GM06990 (cell line): Measurements from ENCODE around the gene ACER3.

ENCODE experiments used
- DNase-seq: peaks from one replicate; pipeline ENCODE4 v3.0.0-alpha.2; 2011; ENCODE audit not compliant: insufficient read length; ENCODE audit errors: extremely low read depth
- H3K27me3 ChIP-seq: replicated peaks from 2 replicates; pipeline ENCODE4 v1.6.0; 2011; ENCODE audit warnings: low read length; ENCODE audit not compliant: control insufficient read depth, insufficient read depth
- H3K36me3 ChIP-seq: 2 replicates; pipeline ENCODE4 v1.5.1; 2011; ENCODE audit warnings: low read length; ENCODE audit not compliant: control insufficient read depth, insufficient read depth
- H3K4me3 ChIP-seq: replicated peaks from 2 replicates; pipeline ENCODE4 v1.5.1; 2011; ENCODE audit warnings: low read depth, mild to moderate bottlenecking, control low read depth, low read length
- TF ChIP-seq, protein P1 (sequence below): IDR thresholded peaks from 2 replicates; pipeline ENCODE4 v1.5.1; 2011; ENCODE audit warnings: low read length, control low read depth, mild to moderate bottlenecking, inconsistent platforms; ENCODE audit not compliant: insufficient read depth, poor library complexity, severe bottlenecking

The ACER3 gene

DNA sequence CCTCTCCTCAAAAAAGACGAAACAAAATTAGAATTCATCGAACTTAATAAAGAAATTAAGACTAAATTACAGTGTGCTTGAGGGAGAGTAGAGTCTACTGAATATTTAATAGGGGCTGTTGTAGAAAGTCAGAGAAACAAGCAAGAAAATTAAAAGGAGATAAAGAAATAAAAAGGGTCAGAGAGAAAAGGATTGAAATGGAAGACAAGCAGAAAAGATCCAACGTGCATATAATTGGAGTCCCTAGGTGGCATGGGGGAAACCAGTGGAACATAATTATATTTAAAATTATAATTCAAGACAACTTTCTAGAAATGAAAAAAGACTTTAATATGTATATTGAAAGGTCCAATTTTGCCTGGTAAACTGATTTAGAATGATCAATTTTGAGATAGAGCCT, 74.3 kb downstream of the ACER3 start:
- Histone ChIP-seq H3K4me3 (no peak overlapping the region), H3K27me3 (no peaks in the 10 kb centered on the region), H3K36me3 (no peaks in the 10 kb centered on the region)
- no peak for DNase-seq
- TF ChIP-seq, protein P1, sequence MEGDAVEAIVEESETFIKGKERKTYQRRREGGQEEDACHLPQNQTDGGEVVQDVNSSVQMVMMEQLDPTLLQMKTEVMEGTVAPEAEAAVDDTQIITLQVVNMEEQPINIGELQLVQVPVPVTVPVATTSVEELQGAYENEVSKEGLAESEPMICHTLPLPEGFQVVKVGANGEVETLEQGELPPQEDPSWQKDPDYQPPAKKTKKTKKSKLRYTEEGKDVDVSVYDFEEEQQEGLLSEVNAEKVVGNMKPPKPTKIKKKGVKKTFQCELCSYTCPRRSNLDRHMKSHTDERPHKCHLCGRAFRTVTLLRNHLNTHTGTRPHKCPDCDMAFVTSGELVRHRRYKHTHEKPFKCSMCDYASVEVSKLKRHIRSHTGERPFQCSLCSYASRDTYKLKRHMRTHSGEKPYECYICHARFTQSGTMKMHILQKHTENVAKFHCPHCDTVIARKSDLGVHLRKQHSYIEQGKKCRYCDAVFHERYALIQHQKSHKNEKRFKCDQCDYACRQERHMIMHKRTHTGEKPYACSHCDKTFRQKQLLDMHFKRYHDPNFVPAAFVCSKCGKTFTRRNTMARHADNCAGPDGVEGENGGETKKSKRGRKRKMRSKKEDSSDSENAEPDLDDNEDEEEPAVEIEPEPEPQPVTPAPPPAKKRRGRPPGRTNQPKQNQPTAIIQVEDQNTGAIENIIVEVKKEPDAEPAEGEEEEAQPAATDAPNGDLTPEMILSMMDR, result no peak

DNA sequence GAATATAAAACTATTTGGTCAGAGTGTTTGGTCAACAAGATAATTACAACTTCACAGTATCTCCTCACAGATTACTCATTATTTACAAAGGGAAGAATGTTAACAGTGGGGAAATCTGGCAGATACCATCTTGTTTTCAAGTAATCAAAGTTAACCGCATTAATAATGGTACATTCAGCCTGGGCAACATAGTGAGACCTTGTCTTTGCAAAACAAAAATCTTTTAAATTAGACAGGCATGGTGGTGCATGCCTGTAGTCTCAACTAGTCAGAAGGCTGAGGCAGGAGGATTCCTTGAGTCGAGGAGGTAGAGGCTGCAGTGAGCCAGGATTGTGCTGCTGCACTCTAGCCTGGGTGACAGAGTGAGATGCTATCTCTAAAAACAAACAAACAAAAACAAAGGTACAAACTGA, 78.5 kb downstream of the ACER3 start:
- H3K27me3 ChIP-seq, result no peaks in the 10 kb centered on the region
- no peak for DNase-seq
- H3K36me3 ChIP-seq, result no peaks in the 10 kb centered on the region
- TF ChIP-seq, protein P1, result no peak
- no peak overlapping the region for H3K4me3 ChIP-seq

DNA sequence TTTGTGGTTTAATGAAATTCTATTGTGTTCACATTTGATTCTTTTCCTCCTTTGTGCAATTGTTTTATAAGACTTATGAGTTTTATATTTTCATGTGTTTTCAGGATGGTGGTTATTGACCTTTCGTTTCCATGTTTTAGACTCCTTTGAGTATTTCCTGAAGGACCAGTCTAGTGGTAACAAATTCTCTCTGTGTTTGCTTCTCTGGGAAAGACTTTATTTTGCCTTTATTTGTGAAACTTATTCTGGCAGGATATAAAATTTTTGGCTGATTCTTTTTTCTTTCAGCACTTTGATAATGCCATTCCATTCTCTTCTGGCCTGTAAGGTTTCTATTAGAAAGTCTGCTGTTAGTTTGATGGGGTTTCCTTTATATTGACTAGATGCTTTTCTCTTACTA, 83.5 kb downstream of the ACER3 start:
- H3K4me3 ChIP-seq, result no peak overlapping the region

DNA sequence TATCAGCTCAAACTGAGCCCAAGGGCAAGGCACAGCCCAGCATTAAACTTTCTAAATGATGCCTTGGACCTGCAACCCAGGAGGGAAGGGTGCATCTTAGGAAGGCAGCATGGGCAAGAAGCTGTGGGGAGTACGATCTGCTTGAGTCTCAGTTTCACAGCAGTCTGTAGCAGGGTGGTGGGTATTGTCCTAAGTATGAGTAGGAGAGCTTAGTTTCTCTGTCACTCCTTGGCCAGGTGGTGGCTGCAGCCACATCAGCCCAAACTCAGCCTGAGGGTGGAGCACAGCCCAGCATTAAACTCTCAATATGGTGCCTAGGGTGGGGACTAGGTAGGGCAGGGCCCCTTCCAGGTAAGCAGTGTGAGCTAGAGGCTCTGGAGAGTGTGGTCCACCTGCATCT, 85.5 kb downstream of the ACER3 start:
- TF ChIP-seq, protein P1, result no peak
- no peaks in the 10 kb centered on the region for H3K27me3 ChIP-seq
- no peak for DNase-seq

More for the DNA sequence above, 83.5 kb downstream of the ACER3 start:
- H3K27me3 ChIP-seq, result no peaks in the 10 kb centered on the region
- TF ChIP-seq, protein P1, result no peak
- no peaks in the 10 kb centered on the region for H3K36me3 ChIP-seq
- DNase-seq, result no peak

DNA sequence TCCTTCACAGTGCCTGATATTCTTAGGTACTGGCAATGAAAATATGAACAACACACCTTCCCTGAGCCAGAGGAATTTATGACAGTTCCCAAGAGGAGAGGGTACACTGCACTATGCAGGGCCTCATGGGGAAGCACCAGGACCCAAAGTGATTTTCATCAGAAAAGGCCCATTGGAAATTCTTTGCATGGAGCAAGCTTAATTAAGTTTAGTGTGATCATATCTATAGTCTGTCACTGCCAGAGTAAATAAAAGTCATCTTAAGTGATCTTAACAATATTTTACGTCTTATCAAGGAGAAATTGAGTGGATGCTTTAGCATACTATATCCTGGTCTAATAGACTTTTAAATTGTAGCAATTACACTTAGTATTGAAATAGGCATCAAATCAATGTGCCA, 86.5 kb downstream of the ACER3 start:
- no peak for DNase-seq
- TF ChIP-seq, protein P1, result no peak
- no peak overlapping the region for H3K4me3 ChIP-seq
- H3K36me3 ChIP-seq, result no peaks in the 10 kb centered on the region
- no peaks in the 10 kb centered on the region for H3K27me3 ChIP-seq

More for the DNA sequence above, 85.5 kb downstream of the ACER3 start:
- Histone ChIP-seq H3K36me3 (no peaks in the 10 kb centered on the region), H3K4me3 (no peak overlapping the region)

DNA sequence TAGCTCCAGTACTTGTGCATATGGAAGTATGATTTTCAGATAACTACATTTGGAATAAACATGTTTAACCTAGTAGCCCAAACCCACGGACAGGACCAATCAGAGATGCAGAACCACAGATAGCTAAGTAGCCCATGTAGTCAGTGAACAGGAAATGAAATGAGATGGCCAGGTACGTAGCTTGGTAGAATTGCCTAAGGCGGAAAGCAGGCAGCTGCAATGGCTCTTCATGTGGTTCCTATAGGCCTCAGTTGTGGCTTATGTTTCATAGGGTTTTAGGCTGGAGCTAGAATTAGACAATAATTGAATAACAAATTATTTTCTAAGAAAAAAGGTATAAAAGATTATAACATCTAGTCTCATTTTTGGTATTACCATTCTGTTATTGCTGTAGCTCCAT, 87.1 kb downstream of the ACER3 start:
- no peak for DNase-seq
- Histone ChIP-seq H3K36me3 (no peaks in the 10 kb centered on the region), H3K27me3 (no peaks in the 10 kb centered on the region), H3K4me3 (no peak overlapping the region)
- TF ChIP-seq, protein P1, result no peak
